Gastrocnemius medialis (tissue), 4 donors: ENCODE measurements around the gene SLC48A1.

Source experiments
- POLR2A ChIP-seq, 2 donors: fragments of 450-650 bp; IDR thresholded peaks; one replicate each; pipeline ENCODE4 v1.6.1; 2017; ENCODE audit warnings: antibody characterized with exemption in 2 of 2, mild to moderate bottlenecking in 2 of 2, moderate library complexity in 2 of 2
- TF ChIP-seq, protein P1 (sequence below), 5 experiments: fragments of 450-650 bp in 3 of 5; fragments of 200-600 bp in 2 of 5; sonication (generic) in 2 of 5; IDR thresholded peaks in 4 of 5; conservative IDR thresholded peaks in 1 of 5; 1 replicate in 4 of 5; 2 replicates in 1 of 5; pipeline ENCODE4 v1.5.1; 2016 to 2019; ENCODE audit warnings: antibody characterized with exemption in 5 of 5, mild to moderate bottlenecking in 3 of 5, moderate library complexity in 3 of 5

DNA sequence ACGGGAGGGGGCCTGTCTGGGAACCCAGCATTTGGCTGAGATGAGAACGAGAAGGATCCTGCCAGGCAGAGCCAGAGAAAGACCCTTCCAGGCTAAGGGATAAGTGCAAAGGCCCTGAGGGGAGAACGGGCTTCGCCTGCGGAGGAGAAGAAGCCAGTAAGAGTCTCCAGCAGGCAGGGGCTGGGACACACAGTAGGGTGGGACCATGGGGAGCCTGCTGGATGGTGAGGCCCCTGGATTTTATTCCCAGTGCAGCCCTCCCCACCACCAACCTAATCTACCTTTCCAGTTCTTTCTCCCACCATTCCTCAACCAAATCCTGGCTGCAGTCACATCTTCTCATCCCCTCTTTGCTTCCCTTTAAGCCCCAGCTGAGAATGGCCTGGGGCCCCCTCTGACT, 27.0 kb upstream of the SLC48A1 start:
- no peak for TF ChIP-seq POLR2A (IDR thresholded peaks at IDR 0.05)
- TF ChIP-seq, protein P1, sequence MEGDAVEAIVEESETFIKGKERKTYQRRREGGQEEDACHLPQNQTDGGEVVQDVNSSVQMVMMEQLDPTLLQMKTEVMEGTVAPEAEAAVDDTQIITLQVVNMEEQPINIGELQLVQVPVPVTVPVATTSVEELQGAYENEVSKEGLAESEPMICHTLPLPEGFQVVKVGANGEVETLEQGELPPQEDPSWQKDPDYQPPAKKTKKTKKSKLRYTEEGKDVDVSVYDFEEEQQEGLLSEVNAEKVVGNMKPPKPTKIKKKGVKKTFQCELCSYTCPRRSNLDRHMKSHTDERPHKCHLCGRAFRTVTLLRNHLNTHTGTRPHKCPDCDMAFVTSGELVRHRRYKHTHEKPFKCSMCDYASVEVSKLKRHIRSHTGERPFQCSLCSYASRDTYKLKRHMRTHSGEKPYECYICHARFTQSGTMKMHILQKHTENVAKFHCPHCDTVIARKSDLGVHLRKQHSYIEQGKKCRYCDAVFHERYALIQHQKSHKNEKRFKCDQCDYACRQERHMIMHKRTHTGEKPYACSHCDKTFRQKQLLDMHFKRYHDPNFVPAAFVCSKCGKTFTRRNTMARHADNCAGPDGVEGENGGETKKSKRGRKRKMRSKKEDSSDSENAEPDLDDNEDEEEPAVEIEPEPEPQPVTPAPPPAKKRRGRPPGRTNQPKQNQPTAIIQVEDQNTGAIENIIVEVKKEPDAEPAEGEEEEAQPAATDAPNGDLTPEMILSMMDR (IDR thresholded peaks at IDR 0.05 in 4 of 5, conservative IDR thresholded peaks at IDR 0.05 in 1 of 5): no peak
